ENCODE data around the gene KSR1.
"Not testable (repeated sequence)": the region's sequence is repeated elsewhere in the genome, so short reads cannot be mapped to it uniquely, and the experiment has no call there.

Gene KSR1

GRCh38 chr17:27609611-27610303 lies 153.5 kb downstream of the KSR1 start:
- DNase-seq (ENCODE audit: low read depth), result no peak

DNA sequence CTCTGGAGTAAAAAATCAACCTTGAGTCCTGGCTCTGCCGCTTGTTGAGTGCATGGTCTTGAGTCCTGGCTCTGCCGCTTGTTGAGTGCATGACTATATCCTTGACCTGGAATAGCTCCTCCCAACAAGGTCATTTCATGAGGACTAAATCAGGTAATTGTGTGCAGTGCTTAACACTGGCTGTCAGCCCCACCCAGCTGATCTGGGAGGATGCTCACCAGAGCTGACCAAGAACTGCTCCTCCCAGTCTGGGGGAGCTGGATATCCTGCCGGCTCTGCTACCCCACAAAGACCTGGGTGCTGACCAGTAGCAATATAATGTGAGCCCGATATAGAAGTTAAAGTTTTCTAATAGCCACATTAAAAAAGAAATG lies 154.0 kb downstream of the KSR1 start:
- DNase-seq (ENCODE audit: low read depth), result no peak

- DNase-seq (ENCODE audit: low read depth), result no peak
Observed at GRCh38 chr17:27612160-27612770, 156.0 kb downstream of the KSR1 start.

DNA sequence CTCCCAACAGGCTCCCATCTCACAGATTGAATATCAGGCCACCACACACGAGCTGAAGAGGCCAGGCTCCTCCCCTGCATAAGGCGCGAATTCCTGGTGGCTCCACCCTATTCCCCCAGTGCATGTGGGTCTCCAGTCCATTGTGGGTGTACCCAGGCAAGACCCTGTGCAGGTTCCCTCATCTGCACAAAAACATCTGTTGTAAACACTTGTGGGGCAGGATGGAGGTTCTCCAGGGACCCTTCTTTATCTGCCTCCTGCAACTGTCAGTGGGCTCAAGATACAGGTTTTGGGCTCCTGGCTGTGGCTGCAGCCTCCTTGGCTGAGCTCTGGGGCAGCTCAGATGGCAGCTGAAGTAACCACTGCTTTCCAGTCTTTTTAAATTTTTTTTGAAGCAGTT lies 157.2 kb downstream of the KSR1 start:
- DNase-seq (ENCODE audit: low read depth), result no peak

- no peak for DNase-seq (ENCODE audit: low read depth)
Observed at GRCh38 chr17:27615121-27615520, 158.9 kb downstream of the KSR1 start.

- no peak for DNase-seq (ENCODE audit: low read depth)
Observed at GRCh38 chr17:27616414-27616813, 160.2 kb downstream of the KSR1 start.

DNA sequence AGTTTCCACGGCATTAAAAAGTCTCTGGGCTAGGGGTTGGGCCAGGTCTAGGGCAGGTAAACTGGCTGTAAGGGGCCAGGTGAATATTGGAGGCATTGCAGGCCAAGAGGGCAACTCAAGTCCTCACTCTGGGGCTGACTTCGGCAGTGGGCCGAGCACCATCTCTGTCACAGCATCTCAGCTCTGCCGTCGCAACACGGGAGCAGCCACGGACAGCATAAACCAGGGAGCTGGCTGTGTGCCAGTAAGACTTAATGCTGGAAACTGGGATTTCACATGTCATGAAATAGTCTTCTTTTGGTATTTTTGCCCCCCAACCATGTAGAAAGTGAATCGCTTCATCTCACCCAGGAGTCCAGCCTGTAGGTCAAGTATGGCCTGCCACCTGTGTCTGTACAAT lies 162.2 kb downstream of the KSR1 start:
- DNase-seq (ENCODE audit: low read depth), result no peak

DNA sequence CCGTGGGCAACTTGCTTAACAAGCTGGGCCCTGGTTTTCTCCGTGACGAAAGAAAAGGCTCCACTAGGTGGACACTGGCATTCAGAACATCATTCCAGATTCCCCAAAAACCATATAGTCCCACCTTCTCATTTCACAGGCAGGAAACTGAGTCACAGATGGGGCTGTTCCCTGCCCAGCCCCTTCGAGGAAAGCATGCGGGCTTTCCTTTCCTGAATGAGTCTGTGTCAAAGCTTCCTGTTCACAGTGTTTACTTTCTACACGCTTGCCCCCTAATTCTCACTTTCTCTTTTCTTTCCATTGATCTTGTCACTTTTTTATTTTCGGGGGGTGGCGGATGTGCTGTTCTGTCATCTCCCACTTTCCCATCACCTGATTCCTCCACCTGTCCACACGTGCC lies 164.5 kb downstream of the KSR1 start:
- no peak for DNase-seq (ENCODE audit: low read depth)

GRCh38 chr17:27621536-27621935 lies 165.3 kb downstream of the KSR1 start:
- DNase-seq (ENCODE audit: low read depth), result no peak

- DNase-seq (ENCODE audit: low read depth), result no peak
Observed at GRCh38 chr17:27621942-27622559, 165.8 kb downstream of the KSR1 start.

- no peak for DNase-seq (ENCODE audit: low read depth)
Observed at GRCh38 chr17:27622986-27623385, 166.7 kb downstream of the KSR1 start.

DNA sequence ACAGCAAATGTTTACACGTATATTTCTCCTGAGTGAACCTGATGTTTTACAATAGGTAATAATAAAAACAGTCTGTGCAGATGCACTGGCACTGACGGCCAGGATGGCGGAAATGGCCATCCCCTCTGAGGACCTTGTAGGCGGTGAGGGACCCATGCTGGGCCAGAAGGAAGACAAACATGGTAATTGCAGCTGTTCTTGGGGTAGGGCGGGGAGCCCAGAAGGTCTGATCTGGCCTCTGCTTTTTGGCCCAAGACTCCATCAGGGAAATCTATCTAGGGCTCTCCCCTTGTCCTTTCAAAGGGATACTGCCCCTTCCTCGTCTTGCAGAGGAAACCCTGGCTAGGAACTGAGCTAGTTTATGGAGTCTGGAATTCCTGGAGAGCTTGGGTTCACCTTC lies 167.4 kb downstream of the KSR1 start:
- no peak for DNase-seq (ENCODE audit: low read depth)

DNA sequence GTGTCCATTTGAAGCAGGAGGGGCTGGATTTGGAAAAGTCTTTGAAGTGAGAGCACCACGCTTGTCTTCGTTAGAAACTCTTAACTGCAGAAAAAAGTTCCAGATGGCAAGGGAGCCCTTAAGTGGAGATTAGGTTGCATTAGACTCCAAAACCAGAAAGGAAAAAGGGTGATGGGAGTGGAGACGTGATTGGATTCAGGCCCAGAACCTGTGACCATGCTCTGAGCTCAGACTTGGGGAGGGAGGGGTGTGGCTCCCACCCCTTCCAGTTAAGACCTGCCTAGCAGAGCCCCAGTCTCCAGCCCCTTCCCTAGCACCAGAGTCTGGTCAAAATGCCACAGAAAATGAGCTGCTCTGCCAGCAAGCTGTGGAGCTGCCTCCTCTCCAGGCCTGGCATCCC lies 168.3 kb downstream of the KSR1 start:
- DNase-seq (ENCODE audit: low read depth), result no peak

GRCh38 chr17:27625856-27626255 lies 169.6 kb downstream of the KSR1 start:
- no peak for DNase-seq (ENCODE audit: low read depth)

- no peak for DNase-seq (ENCODE audit: low read depth)
Observed at GRCh38 chr17:27627514-27627913, 171.3 kb downstream of the KSR1 start.

DNA sequence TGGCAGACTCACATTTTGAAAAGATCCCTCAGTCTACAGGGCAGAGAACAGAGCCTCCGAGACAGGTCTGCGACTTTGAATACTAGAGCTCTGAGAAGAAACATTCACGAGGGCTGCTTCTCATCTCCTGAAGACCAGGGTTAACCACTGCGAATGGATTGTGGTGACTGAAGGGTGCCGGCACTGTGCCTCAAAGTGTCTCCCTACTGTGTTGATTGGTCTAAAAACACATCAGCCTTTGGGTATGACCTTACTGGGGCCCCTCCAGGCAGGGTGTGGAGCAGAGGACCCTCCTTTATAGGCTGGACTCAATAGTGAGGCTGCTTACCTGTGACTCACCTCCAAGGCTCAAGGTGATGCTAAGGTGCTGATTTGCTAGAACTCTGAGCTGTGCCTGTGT lies 172.1 kb downstream of the KSR1 start:
- no peak for DNase-seq (ENCODE audit: low read depth)

- not testable (repeated sequence) for DNase-seq (ENCODE audit: low read depth)
Observed at GRCh38 chr17:27629260-27629659, 173.0 kb downstream of the KSR1 start.

DNA sequence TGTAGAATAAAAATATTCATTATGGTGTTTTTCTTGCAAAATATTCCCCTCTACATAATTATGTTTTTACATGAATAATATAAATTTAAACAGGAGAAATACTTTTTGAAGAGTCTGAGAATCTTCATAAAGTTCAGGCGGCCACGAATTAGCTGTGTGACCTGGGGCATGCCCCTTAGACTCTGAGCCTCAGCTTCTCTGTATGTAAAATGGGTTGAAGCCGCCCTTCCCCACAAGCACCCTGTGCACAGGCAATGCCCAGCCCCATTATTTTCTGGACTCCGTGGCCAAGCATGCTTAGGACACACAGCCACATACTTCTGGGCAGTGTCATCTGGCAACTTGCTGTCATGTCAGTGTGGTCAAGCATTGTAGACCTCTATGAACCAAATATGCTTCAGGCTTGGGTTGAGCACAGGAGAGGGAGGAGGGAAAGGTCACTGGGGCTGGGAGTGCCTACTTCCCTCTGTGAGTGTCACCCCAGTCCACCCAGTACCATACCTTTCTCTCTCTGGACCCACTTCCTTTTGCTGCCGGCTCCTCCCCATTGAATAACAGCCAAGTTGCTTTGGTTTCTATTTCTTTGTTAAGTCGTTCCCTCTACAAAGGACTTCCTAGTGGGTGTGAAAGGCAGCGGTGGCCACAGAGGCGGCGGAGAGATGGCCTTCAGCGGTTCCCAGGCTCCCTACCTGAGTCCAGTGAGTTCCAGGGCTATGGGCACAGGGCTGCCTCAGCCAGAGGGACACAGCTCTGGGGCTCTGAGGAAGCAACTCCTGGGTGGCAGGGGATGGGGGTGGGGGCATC lies 174.6 kb downstream of the KSR1 start, which contains the start of gene LGALS9:
Gene LGALS9, plus strand, starts transcription at position 582 of the 804 bp plus-strand sequence. Its CDS starts 78 bp downstream, at position 660.
- no peak for DNase-seq (ENCODE audit: low read depth)

DNA sequence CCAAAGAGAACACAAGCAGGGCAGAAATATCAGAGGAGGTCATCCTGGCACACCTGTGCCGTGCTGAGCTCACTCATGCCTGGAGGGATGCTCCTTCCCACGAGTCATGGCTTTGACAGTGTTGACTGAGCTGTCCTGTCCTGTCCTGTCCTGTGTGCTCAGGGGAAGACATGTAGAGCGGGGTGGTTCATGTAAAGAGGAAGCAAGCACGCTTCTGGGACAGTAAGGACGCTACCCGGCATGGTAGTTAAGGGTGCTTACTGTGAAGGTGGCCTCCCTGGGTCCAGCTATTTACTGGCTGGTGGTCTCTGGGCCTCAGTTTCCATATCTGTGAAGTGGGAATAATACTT lies 175.1 kb downstream of the KSR1 start:
- DNase-seq (ENCODE audit: low read depth), result no peak

- DNase-seq (ENCODE audit: low read depth), result no peak
Observed at GRCh38 chr17:27631897-27632725, 175.9 kb downstream of the KSR1 start.

GRCh38 chr17:27632766-27633165 lies 176.5 kb downstream of the KSR1 start:
- DNase-seq (ENCODE audit: low read depth), result not testable (repeated sequence)
